A549 (cell line): ENCODE data around the gene UBAP1.
A peak's percentile ranks its signal among the peaks of the same experiment; 100 is the strongest.

Experiments used
- CEBPB ChIP-seq, 2 experiments: fragments of >200 bp in 1 of 2; sonication (Bioruptor Twin) in 1 of 2; formaldehyde crosslinking in 1 of 2; IDR thresholded peaks; 2 replicates each; pipeline ENCODE4 v1.6.1; 2012 to 2016
- EP300 ChIP-seq, 2 experiments: fragments of >200 bp; sonication (Bioruptor Twin); formaldehyde crosslinking; IDR thresholded peaks; 2 replicates in 1 of 2; 3 replicates in 1 of 2; pipeline ENCODE4 v1.6.1; 2016 to 2017
- HOXB5 ChIP-seq: fragments of 250-450 bp; sonication (Bioruptor Pico); IDR thresholded peaks from 2 replicates; pipeline ENCODE4 v1.5.0; 2020; ENCODE audit warnings: mild to moderate bottlenecking, moderate library complexity

- TF ChIP-seq CEBPB (IDR thresholded peaks at IDR 0.05), result peak in 1 of 2 experiments; percentile 22; a peak in 1 of 4 replicates
- TF ChIP-seq EP300 (IDR thresholded peaks at IDR 0.05), result no peak
- no peak for TF ChIP-seq HOXB5 (CRISPR knock-in tag)
These were observed 38.0 kb upstream of the UBAP1 start for GRCh38 chr9:34140853-34141252.
